Left cardiac atrium (tissue), 4 donors: ENCODE data around the gene SLC25A42. TPM values are rescaled to one million over a fixed set of nuclear protein-coding genes. Genes with fewer than 3 reads are reported as not detected.
"Not testable (repeated sequence)": the region's sequence is repeated elsewhere in the genome, so short reads cannot be mapped to it uniquely, and the experiment has no call there.

Source experiments
- ATAC-seq, 2 donors: fragments of 200-7000 bp; cut with Tn5 transposase; one replicate each; pipeline ENCODE4 v1.9.1; 2020; ENCODE audit warnings: mild to moderate bottlenecking in 2 of 2, moderate library complexity in 2 of 2
- DNase-seq: peaks from one replicate; pipeline ENCODE4 v3.0.0-alpha.2; 2020
- intact Hi-C, 2 donors: fragments of 100-400 bp; cut with DNase I; formaldehyde crosslinking; loops; one replicate each; pipeline versions ENCODE4 v1.14.1 to v1.15.1; 2022 to 2023
- total RNA-seq, 2 donors: library from RNA; stranded (reverse); fragmentation: NEBNext Ultra II Directional; extraction: Animal tissue kit (Norgen Biotek cat#: 25700); gene quantifications; one replicate each; pipeline ENCODE4 v1.2.1, GENCODE V29; 2021
- donor health status: DM: no; HTN: yes; CAD: no.
- donor health status: DM: no; HTN: yes; CAD: no; lungs with severe emphysema.
- donor health status: DM: yes; HTN: yes; CAD: no.
- donor health status: Dilated cardiomyopathy.

Gene SLC25A42
- total RNA-seq, 2 donors from 2014 or later = 13.9 to 15.2 TPM

DNA sequence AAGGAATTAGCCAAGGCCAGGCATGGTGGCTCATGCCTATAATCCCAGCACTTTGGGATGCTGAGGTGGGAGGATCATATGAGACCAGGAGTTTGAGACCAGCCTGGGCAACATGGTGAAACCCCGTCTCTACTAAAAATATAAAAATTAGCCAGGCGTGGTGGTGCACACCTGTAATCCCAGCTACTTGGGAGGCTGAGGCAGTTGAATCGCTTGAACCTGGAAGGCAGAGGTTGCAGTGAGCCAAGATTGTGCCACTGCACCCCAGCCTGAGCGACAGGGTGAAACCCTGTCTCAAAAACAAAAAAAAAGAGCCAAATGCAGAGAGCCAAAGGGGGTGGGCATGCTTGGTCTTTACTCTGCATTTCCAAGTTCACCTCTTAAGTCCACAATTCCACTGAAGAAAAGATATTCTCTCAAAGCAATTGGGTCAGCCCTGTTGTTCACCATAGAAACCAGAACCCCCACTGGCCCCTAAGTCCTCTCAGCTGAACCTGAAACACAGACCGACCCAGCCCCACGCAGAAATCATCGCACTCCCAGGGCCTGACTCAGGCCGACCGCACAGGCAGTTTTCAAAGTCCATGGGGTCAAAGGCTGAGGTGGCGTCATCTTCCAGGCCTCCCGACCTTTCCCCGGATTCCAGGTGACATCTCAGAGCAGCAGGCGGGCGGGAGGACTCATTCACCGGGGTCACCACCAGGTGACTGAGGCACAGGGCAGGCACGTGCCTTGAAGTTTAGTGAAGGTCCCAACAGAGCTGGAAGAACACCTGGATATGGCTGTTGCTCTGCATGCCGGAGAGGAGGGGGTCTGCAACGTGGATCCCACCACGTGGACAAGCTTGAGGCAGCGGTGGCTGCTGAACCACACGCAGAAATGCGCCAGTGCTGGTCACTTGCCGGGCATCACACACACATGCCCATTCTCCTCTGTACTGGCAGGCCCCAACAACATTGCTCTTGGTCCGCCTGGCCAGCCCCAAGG is 33.1 kb downstream of the SLC25A42 start:
- no peak for DNase-seq
- ATAC-seq = no peak
- intact Hi-C loops = no loop called here

- ATAC-seq (no peak), DNase-seq (no peak)
- intact Hi-C loops = no loop called here
Measured at GRCh38 chr19:19098084-19098702, 34.4 kb downstream of the SLC25A42 start.

- no peak for DNase-seq
- peak in 1 of 2 donors; percentile 67 for ATAC-seq
- intact Hi-C loops = no loop called here
Measured at GRCh38 chr19:19098703-19099632, 35.2 kb downstream of the SLC25A42 start.

DNA sequence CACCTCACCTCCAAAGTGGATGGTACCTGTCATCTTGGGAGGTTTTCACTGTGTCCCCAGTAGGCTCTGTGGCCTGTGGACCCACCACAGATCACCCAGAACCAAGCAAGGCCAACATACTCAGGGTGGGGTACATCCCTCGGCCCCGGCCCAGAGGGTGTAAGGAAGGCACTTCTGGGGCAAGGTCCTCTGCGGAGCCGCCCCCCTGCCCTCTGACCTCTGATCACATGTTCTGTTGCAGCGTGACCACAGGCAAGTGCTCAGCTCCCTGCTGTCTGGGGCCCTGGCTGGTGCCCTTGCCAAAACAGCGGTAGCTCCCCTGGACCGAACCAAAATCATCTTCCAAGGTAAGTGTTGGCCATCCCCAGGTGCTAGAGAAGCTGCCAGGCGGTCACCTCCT is 37.7 kb downstream of the SLC25A42 start:
- DNase-seq = no peak
- no peak for ATAC-seq
- intact Hi-C loops = no loop called here

DNA sequence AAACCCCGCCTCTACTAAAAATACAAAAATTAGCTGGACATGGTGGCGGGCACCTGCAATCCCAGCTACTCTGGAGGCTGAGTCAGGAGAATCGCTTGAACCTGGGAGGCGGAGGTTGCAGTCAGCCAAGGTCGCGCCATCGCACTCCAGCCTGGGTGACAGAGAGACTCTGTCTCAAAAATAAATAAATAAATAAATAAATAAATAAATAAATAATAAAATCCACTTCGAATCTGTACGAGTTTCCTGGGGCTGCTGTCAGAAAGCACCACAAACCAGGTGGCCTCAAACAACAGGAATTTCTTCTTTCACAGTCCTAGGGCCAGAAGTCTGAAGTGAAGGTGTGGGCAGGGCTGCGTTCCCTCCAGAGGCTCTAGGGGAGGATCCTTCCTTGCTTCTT is 38.8 kb downstream of the SLC25A42 start:
- ATAC-seq, intact Hi-C loops, DNase-seq: not testable (repeated sequence)

- ATAC-seq (no peak), DNase-seq (no peak)
- intact Hi-C loops = no loop called here
Measured at GRCh38 chr19:19103167-19103566, 39.4 kb downstream of the SLC25A42 start.

- ATAC-seq = peak; percentile 85 to 89
- intact Hi-C loops = no loop called here
- DNase-seq = peak; percentile 80
Measured at GRCh38 chr19:19105365-19106055, 41.7 kb downstream of the SLC25A42 start.

DNA sequence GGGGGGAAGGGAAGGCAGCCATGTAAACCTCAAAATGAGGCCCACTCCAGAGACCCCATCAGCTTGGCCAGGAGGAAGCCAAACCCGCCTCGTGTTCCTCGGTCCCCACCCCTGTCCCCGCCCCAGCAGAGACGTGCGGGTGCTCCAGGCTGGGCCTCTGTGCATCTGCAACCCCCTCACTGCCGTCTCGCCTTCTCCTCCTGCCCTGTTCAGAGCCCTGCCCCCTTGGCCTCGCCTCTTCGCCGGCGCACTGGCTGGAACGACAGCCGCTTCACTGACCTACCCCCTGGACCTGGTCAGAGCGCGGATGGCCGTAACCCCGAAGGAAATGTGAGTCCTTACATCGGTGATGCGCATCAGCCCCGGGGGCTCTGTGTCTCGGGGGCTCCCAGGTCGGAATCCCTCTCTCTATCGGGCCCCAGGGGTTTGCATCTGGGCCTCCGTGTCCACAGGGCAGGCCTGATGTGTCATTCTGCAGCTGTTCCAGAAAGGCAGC is 42.3 kb downstream of the SLC25A42 start:
- DNase-seq (peak; percentile 46), ATAC-seq (peak; percentile 28 to 65)
- intact Hi-C loops = no loop called here

DNA sequence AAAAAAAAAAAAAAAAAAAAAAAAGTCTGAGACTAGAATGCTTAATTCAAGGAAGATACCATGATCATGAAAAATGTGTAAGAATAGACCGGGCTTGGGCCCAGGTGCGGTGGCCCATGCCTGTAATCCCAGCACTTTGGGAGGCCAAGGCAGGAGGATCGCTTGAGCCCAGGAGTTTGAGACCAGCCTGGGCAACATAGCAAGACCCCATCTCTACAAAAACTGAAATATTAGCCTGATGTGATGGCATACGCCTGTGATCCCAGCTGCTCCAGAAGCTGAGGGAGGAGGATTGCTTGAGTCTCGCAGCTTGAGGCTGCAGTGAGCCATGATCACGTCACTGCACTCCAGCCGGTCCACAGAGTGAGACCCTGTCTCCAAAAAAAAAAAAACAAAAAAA is 43.1 kb downstream of the SLC25A42 start:
- ATAC-seq, intact Hi-C loops, DNase-seq: not testable (repeated sequence)

GRCh38 chr19:19107654-19108053 is 43.9 kb downstream of the SLC25A42 start:
- DNase-seq = no peak
- no peak for ATAC-seq
- intact Hi-C loops = no loop called here

DNA sequence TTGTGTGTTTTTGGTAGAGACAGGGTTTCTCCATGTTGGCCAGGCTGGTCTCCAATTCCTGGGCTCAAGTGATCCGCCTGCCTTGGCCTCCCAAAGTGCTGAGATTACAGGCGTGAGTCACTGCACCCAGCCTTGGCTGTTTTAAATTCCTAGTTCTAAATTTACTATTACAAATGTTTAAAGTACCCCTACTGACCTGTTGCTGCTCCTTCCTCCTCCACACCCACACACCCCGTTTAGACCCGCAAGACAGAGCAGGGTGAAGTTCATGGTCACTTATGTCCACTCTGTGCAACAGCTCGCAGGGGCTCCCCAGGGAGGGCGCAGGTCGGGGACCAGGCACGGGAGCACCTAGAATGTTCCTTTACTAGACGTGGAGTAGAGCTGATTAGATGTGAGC is 45.8 kb downstream of the SLC25A42 start:
- intact Hi-C loops = no loop called here
- DNase-seq (no peak), ATAC-seq (no peak)

GRCh38 chr19:19110410-19111135 is 46.8 kb downstream of the SLC25A42 start:
- no peak for DNase-seq
- ATAC-seq = peak; percentile 3 to 20
- intact Hi-C loops = no loop called here

DNA sequence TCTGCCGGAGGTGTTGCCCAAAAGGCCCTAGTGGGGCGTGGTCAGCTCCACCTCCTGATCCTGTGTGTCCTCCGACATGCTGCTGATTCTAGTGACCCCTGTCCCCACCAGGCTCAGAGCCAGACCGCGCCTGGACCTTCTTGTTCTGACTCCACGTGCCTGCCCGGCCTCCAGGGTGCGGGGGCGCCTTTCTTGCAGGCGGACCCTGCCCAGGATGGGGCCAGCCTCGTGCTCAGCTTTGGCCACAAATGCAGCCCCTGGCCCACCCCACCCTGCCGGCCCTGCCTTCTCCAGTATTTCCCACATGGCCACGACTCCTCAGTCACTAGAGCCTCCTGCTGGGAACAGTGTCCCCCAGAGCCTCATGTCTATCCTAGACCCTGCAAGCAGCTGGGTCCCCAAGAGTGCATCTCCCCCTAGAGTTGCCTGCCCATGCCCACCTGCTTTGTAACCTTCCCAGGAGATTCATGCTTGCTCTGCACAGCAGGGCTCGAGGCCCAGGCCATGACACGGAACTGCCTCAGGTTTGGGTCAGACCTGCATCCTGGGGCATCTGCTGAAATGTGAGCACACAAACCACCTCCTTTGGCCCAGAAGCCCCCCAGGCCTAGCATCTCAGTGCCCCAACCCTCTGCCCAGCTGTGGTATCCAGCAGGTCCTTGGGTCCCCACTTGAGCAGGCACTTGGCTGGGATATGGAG is 47.5 kb downstream of the SLC25A42 start:
- no peak for DNase-seq
- peak in 1 of 2 donors; percentile 31 for ATAC-seq
- intact Hi-C loops = no loop called here

GRCh38 chr19:19111967-19112580 is 48.3 kb downstream of the SLC25A42 start:
- no peak for ATAC-seq
- intact Hi-C loops = no loop called here
- DNase-seq = no peak

GRCh38 chr19:19113040-19113626 is 49.3 kb downstream of the SLC25A42 start:
- DNase-seq = no peak
- intact Hi-C loops = no loop called here
- no peak for ATAC-seq

GRCh38 chr19:19115954-19116353 is 52.2 kb downstream of the SLC25A42 start:
- intact Hi-C loops = no loop called here
- DNase-seq = no peak

More at GRCh38 chr19:19115954-19116353, 52.2 kb downstream of the SLC25A42 start:
- ATAC-seq = no peak
